Cortex of kidney (tissue), 1 donor: ENCODE results near the gene CMKLR1.

Experiments used
- DNase-seq: peaks from one replicate; lab custom pipeline; 2025; lab: John Stamatoyannopoulos, UW

The CMKLR1 gene

DNA sequence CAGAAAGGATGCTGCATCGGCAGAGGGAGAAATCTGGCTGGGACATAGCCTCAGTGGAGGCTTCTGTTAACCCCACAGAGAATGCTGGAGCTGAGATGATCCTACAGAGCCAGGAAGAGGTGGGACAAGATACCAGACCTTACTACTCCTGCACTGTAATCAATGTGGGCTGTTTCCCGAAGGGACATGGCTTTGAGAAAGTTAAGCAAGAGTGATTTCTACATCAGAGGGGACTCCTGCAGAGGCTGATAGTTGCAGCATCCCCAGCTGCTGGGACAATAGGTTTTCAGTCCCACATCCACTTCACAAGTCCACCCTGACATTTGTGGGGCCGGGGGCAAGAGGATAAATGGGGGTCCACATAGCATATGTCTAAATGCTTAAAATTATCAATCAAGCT, 22.5 kb upstream of the CMKLR1 start:
- DNase-seq = no peak

DNA sequence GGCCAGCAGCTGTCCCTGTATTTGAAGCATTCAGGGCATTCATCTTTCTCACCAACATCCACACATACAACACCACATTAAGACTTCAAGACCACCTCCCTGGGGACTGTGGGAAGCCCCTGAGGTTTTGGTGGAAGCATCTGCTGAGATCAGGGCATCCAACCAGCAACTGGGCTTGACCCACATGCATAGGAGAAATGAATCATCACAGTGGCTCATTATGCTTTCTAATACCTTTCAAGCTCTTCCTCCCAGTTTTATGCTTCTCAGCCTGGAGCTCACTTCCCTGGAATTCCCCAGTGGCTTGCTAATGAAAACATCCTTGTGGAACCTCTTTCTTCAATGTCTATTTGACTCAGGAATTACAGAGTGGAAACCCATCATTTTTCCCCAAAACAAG, 21.4 kb upstream of the CMKLR1 start:
- DNase-seq = no peak

DNA sequence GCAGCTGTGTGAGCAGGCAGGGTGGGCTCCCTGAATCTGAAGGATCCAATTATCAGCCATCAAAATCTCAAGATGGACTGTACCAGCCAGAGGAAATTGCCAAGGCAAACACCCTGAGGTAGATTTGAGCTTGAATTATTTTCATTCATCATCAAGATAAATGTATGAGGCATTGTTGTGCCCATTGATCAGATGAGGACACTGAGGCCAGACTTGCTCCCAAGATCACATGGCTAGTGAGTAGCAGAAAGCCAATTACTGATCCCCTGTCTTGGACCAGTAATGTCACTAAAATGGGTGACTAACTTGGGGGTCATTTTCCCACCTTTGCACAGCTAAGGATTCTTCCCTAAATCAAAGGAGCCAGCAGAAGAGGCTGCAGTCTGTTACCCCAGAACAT, 20.9 kb upstream of the CMKLR1 start:
- DNase-seq = no peak

DNA sequence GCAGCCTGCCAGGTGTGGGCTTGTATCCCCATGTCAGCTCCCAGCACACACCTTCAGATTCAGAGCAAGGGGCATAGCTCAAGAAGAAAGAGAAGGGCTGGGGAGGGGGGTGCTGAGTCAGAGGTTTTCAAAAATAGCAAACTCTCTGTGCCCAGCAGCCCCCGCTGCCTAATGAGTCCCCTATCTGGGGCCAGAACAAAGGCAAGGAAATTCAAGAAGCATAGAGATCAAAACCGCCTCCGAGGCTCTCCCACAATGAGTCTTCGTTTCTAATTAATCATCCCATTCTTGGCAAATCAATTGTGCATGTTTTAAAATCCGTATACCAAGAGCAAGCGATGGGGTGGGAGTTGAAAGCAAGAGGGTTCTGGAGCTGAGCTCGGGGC, 19.5 kb upstream of the CMKLR1 start:
- DNase-seq = no peak

DNA sequence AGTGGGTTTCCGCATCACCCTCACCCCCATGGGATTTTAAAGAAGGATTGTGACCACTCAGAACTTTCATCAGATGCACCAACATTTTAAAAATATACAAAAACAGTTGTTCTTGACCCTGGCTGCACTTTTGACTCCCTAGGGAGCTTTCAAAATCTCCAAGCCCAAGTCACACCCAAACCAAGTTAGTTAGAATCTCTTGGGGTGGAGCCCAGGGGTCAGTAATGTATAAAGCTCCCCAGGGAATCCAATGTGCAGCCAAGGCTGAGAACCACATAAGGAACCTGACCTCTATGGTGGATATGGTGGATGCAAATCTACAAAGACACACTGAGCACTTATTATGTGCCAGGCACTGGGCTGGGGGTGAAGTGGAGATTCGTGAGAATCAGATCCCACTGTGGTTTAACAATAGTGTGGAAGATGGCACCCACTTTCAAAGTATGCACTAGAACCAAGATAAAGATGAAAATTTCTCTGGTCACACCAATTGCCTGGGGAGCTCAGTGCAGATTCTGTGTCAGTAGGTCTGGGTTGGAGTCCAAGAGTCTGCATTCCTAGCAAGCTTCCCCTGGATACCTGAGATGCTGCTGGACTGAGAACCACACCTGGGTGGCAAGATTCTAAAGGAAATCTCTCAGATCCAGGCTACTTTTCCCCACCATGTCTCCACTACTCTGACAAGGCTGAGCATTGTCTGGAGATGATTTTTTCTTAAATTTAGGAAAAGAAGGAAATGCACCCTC, 18.9 kb upstream of the CMKLR1 start:
- DNase-seq = no peak

DNA sequence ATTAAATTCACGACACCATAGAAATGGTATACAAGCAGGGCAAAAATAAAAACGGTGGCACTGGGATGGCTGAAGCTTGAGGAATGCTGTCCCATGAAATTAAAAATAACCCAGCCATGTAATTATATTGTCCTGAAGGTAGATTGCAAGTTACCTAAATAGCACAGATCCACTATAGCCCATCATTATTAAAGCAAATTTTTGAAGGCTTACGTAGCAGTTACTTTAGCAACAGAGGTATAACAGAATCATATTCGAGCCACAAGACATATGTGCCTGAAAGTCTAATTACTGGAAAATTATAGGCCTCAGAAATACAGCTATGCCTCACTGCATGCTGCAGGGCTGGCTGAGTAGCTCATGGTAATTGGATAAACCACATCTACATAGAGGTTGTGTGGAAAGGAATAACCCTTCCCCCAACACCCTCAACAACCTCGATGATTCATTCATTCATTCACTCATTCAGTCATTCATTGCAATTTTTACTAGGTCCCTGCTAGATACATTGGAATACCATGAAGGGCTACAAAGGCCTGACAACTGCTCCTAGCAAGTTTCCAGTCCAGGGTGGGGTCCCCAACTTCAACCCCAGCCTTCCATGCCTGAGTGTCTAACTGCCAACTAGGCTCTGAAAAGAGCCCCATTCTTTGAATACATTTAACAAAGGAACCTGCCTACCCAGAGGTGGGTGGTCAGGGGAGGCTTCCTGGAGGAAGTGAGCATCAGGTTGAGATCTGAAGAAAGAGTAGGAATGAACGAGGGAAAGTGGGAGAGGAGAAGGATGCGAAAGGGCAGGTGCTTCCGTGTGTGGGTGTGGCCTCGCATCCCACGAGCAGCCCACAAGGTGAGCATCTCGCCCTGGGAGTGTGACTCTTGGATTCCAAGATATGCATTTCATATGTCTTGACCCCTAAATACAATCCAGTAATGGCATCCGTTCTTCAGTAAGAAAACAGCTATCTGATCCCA, 18.0 kb upstream of the CMKLR1 start:
- DNase-seq = no peak

DNA sequence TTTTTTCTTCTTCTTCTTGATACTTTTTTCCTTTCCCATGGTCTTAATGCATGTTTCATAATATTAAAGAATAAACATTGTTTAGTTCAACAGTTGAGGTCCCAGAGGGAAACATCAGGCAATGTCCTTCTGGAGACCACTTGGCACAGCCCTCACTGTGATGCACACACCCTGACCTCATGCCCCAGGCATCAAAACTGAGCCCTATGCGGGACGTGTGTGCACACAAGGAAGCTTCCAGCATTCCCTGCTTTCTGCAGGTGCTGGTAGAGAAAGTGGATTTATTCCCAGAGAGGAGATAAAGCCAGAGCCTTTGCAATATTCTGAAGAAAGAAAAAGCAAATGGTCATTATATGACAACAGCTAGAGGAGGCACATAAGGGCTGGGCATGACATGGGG, 16.0 kb upstream of the CMKLR1 start:
- DNase-seq = no peak

DNA sequence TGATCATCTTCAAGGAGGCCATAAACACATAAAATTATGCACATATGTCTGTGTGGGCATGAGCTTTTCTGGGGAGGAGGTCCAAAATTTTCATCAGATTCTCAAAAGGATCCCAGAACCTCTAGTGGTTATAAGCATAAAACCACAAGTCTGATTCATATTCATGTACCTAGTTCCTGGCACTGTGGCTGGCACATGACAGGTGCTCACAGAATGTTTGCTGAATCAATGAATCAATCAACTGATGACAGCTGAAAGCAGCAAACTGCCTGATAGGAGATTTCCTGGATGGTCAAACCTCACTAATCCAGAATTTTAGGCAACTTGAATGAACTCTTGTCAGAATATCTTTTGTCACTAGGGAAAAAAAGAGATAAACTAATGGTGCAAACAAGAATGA, 13.5 kb upstream of the CMKLR1 start:
- DNase-seq = no peak

DNA sequence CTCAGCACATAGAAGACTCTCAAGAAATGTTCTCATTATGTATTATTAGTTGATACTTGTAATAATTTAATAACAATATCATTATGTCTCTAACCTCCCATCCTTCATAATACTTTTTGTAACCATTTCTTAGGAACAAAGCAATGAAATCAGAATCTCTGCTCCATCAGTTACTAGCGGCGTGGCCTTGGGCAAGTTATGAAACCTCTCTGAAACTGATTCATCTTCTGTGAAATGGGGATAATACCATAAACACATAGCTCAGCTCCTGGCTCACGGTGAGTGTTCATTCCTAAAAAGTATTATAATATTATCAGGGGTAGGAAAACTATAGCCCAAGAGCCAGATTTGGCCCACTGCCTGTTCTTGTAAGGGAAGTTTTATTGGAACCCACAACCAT, 11.4 kb upstream of the CMKLR1 start:
- no peak for DNase-seq

DNA sequence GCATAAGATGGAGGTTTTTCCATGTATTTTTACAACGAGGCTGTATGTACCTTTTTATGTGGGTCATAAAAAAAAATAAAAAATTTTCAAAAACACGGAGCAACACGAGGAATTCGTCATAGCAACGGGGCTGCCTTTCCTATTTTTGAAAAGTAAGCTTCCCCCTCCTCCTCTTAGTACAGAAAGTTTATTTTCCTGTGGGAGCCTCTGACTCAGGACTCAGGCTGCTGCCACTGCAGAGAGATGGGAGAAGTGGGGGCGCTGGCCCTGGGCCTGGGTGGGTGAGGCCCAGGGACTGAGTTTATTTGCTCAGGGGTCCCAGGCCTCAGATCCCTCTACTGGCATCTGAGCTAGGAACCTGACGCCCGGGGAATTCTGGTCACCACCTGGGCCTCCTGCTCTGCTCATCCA, 10.2 kb upstream of the CMKLR1 start:
- no peak for DNase-seq

DNA sequence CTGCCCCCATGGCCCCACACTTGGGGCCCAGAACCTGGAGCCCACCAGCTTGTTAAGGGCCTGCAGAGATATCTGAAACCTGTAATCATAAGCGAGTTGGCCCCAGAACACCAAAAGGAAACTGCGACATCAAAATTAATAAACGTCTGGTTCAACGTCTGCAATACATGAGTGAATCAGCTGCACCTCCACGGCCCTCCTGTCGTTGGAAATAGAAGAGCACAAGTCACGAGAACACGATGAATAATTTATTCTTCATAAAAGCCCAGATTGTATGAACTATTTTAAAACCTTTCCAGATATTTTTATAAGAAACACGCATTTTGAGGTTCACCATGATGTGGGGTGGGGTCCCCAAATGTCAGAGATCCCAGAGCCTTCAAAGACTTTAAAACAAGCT, 9.7 kb upstream of the CMKLR1 start:
- DNase-seq = no peak

DNA sequence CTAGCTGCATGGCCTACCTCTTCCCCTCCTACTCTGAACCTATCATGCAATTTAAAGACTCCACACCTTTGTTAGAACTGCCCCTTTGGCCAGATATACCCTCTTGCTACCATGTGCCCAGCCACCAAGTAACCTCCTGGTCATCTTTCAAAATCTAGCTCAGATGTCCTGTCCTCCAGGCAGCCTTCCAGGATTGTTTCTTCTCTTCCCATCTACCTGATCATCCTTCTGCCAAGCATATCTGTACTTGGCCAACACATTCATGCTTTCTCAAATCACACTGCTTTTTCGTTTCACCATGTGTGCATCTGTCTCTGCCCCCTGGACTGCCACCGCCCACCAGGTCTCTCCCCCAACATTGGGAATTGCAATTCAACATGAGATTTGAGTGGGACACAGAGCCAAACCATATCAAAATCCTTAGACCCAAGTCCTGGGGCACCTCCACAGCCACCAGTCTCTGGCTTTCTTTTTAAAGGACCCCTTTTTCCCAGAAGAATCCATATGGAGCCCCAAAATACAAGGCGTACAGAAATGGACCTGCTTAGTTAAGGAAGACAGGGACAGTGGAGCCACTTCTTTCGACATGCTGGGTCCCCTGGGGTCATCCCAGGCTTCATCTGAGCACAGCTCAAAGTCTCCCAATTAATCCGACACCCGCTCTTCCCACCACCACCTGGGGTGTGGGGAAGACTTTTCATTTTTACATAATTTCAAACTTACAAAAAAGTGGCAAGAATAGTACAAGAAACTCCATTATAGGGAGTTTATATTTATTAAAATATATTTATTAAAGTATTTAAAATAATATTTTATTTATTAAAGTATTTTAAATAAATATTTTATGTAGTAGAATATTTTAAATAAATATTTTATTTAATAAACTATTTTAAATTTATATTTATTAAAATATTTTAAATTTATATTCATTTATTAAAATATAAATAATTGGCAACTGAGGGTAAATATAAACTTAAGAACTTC, 7.9 kb upstream of the CMKLR1 start:
- no peak for DNase-seq

DNA sequence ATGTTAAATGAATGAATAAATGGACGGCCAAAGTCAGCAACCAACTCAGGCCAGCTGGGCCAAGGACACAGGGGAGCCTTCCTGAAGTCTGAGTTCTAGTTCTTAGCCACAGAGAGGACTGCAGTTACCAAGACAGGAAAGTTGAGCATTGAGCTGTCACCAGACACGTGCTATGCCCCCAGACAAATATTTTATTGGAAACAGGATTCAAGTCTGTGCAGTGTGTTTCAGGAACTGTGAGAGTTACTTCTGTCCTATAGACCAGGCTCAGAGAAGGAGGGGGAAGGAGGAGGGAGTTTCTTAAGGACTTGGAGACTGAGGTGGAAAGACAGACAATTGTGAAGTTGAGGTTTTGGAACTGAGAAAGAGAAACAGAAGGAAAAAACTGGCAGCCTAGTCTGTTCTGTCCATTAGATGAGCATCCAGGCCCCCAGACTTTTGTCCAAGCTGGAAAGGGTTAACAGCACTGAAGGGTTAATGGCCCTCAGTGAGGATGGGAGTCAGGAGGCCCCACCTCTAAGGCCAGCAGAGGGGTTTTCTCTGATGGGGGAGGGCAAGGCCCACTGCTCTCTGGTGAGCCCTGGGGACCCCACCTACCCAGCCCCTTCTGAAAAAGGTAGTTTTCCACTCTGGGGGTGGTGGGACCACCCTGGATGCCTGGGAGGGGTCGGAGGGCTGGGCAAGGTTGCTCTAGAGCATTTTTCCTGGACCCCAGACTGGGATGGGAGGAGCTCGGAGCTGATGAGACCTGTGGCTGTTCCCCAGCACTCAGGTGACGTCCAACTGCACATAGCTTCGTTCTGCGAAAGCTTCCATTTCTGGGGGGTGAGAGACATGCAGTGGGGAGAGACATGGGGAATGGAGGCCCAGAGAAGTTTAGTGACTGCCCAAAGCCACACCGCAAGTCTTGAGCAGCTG, 6.9 kb upstream of the CMKLR1 start:
- DNase-seq = no peak

DNA sequence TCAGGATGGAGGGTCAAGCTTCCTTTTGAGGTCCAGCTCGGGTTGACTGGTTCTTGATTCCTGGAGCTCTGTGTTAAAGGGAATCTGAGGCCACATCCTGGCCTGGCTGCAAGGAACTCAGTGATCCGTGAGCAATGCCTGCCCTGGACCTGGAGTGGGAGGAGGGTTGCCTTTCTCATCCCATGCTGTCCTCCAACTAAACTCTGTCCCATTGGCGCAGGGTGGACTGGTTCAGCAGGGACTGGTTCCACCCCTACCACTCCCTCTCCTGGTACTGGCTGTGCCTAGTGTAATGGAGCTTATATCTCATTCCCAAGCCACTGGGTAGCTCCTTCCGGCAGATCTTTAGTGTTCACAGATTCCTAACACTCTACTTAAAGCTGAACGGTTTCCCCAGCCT, 3.9 kb upstream of the CMKLR1 start:
- DNase-seq = no peak

DNA sequence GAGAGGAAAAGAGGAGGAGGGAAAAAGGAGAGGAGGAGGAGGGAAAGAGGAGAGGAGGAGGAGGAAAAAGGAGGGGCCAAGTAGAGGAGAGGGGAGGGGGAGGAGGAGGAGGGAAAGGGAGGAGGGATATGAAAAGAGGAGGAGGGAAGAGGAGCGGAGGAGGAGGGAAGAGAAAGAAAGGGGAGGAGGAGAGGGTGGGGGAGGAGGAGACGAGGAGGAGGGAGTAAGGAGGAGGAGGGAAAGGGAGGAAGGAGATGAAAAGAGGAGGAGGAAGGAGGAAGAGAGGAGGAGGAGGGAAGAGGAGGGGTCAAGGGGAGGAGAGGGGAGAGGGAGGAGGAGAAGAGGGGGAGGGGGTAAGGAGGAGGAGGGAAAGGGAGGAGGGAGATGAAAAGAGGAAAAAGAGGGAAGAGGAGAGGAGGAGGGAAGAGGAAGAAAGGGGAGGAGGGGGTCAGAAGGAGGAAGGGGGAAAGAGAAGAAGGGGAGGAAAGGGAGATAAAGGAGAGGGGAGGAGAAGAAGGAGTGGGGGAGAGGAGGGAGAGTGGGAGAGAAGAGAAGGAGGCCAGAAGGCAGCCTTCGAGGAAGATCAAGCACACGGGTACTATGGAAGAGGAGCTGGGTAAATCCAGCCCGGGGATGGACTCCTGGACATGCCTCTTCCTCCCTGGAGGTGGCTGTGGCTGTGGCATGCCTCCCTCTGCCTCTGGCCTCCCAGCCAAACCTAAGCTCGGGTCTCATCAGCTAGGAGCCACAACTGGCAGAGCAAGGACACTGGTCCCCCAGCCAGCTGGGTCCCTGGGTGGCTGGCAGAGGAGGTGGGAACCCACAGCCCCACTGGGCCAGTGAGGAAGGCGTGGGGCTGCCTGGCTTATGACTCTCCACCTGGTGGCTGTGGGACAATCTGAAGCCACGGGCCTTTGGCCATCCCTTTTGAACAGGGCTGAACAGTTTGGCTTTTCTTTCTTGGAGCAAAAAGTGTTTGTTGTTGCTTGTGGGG, 3.0 kb upstream of the CMKLR1 start:
- DNase-seq = no peak

DNA sequence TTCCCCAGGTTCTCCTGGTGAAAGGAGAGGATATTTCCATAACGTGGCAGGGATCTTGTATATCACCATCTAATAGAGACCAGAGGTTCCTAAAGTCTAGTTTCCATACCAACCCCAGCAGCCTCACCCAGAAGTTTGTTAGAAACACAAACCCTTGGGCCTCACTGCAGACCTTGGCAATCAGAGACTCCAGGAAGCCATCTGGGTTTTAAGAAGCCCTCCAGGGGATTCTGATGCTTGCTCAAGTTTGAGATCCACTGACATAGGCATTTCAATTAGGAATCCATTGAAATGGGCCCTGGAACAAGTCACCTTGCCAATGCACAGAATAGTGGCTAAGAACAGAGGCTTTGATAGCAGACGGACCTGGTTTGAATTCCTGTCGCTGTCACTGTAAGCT, 2.2 kb upstream of the CMKLR1 start:
- no peak for DNase-seq

DNA sequence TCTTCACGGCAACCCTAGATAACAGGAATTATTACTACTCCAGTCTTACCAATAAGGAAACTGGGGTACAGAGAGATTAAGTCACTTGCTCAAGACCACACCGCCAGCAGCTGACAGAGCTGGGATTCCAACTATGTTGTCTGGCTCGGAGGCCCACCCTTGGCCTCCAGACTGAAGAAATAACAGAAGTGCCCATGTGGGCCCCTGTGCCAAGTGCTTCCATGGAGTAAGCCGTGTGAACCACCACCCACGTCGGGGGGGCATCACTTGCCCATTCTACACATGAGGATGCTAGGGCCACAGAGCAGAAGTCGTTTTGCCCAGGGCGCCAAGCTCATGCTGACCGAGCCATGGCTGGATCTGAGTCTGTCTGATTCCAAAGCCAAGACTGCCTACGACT, 926 bp upstream of the CMKLR1 start:
- no peak for DNase-seq

DNA sequence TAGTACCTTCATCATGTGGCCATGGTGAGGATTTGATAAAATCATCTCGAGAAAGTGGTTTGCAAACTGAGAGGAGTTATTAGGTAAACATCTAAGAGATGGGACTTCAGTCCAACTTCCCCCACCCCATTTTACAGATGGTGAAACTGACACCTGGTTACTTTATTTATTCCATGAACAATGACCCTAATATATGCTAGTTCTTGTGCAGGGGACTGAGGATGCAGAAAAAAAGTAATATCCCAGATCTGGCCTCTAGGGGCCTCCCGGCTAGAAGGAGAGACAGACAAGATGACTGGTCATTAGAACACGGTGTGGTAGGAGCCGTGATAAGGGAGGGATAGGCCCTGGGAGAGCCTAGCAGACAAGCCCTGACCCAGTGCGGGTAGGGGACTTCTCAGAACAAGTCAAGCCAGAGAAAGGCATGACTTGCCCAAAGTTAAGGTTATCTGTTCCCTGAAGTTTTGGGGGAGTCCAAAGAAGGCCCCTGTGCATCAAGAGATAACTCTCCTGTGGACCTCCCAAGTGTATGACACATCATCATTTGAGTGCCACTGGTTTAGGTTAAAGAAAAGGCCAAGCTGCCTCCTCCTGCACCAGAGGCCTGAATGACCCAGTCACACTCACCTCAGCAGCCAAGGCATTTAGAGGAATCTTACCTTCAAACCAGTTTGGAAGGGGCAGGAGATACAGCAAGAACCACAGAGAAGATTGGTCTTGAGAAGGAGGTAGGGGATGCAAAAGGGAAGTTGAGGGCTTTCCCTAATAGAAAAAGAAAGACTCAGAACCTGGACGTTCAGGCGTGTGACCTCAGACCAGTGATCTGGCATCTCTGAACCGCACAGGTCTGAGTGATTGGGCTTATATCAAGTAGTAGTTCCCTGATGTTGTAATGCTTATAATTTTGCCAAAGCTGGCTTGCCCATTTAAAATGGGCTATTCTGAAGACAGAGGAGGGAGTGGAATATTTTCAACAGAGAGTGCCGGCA, 1.6 kb downstream of the CMKLR1 start:
- DNase-seq = no peak
